ENCODE results near the gene SLC7A8.

SLC7A8 gene

GRCh38 chr14:23154964-23155587 is 28.4 kb downstream of the SLC7A8 start:
- DNase-seq: peak; percentile 75

GRCh38 chr14:23153851-23154796 is 29.3 kb downstream of the SLC7A8 start:
- peak; percentile 70 for DNase-seq

- no peak for DNase-seq
Measured at GRCh38 chr14:23151342-23151741, 32.1 kb downstream of the SLC7A8 start.

- no peak for DNase-seq
Measured at GRCh38 chr14:23149745-23150144, 33.7 kb downstream of the SLC7A8 start.

- DNase-seq: no peak
Measured at GRCh38 chr14:23148591-23149249, 34.7 kb downstream of the SLC7A8 start.

GRCh38 chr14:23147676-23148075 is 35.8 kb downstream of the SLC7A8 start:
- DNase-seq: no peak

GRCh38 chr14:23146980-23147379 is 36.5 kb downstream of the SLC7A8 start:
- DNase-seq: no peak

GRCh38 chr14:23146351-23146910 is 37.0 kb downstream of the SLC7A8 start:
- DNase-seq: no peak

- no peak for DNase-seq
Measured at GRCh38 chr14:23145794-23146350, 37.6 kb downstream of the SLC7A8 start.

- no peak for DNase-seq
Measured at GRCh38 chr14:23143911-23144310, 39.5 kb downstream of the SLC7A8 start.

- no peak for DNase-seq
Measured at GRCh38 chr14:23142826-23143225, 40.6 kb downstream of the SLC7A8 start.

GRCh38 chr14:23141706-23142444 is 41.6 kb downstream of the SLC7A8 start:
- peak; percentile 63 for DNase-seq

GRCh38 chr14:23140371-23140770 is 43.1 kb downstream of the SLC7A8 start:
- peak; percentile 27 for DNase-seq

- DNase-seq: no peak
Measured at GRCh38 chr14:23139874-23140273, 43.6 kb downstream of the SLC7A8 start.

GRCh38 chr14:23137813-23138535 is 45.5 kb downstream of the SLC7A8 start:
- DNase-seq: no peak

- no peak for DNase-seq
Measured at GRCh38 chr14:23137192-23137812, 46.2 kb downstream of the SLC7A8 start.

GRCh38 chr14:23136566-23137133 is 46.8 kb downstream of the SLC7A8 start:
- no peak for DNase-seq

GRCh38 chr14:23132970-23133369 is 50.5 kb downstream of the SLC7A8 start:
- DNase-seq: no peak

GRCh38 chr14:23131482-23131881 is 52.0 kb downstream of the SLC7A8 start:
- DNase-seq: no peak

GRCh38 chr14:23130871-23131270 is 52.6 kb downstream of the SLC7A8 start:
- no peak for DNase-seq
